Body of pancreas (tissue), 4 donors: Measurements from ENCODE around the gene RAB5IF.
"Not testable (repeated sequence)": the region's sequence is repeated elsewhere in the genome, so short reads cannot be mapped to it uniquely, and the experiment has no call there.

Experiments used
- CTCF ChIP-seq, 7 experiments: fragments of 450-650 bp in 4 of 7; fragments of 200-600 bp in 3 of 7; sonication (generic) in 3 of 7; IDR thresholded peaks; one replicate each; pipeline ENCODE4 v1.5.1; 2016 to 2019; ENCODE audit warnings: antibody characterized with exemption in 7 of 7
- POLR2A ChIP-seq, 3 donors: fragments of 450-650 bp; IDR thresholded peaks; one replicate each; pipeline ENCODE4 v1.6.1; 2016; ENCODE audit warnings: antibody characterized with exemption in 3 of 3, mild to moderate bottlenecking in 2 of 3

DNA sequence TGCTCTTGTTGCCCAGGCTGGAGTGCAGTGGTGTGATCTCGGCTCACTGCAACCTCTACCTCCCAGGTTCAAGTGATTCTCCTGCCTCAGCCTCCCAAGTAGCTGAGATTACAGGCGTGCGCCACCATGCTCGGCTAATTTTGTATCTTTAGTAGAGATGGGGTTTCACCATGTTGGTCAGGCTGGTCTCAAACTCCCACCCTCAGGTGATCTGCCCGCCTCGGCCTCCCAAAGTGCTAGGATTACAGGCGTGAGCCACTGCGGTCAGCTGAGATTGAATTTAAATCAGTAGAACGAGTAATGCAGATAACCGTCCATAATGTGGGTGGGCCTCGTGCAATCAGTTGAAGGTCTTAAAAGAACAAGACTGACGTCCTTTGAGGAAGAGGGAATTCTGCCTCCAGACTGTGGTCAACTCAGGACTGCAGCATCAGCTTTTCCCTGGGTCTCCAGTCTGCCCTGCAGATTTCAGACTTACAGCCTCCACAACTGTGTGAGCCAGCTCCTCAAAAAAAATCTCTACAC lies 33.4 kb downstream of the RAB5IF start:
- not testable (repeated sequence) for TF ChIP-seq POLR2A, CTCF (IDR thresholded peaks at IDR 0.05)
